ENCODE measurements around the gene ANKRD27.

DNA sequence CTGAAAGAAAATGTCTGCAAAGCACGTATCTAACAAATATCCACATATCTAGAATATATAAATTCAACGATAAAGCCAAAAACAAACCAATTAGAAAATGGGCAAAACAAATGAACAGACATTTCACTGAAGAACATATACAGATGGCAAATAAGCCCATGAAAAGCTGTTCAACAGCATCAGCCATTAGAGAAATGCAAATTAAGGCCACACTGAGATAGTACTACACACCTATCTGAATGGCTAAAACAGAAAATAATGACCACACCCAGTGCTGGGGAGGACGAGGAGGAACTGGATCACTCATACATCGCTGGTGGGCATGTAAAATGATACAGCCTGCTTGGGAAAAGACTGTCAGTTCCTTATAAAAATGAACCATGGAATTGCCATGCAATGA is 62.0 kb downstream of the ANKRD27 start:
- TF ChIP-seq ZFP3 (CRISPR knock-in tag; IDR thresholded peaks at IDR 0.05) (no peak), ARNTL (CRISPR knock-in tag; IDR thresholded peaks at IDR 0.05; ENCODE audit: borderline replicate concordance, low read depth) (no peak), TCF4 (CRISPR knock-in tag; IDR thresholded peaks at IDR 0.05; ENCODE audit: borderline replicate concordance) (no peak), BACH2 (CRISPR knock-in tag; IDR thresholded peaks at IDR 0.05; ENCODE audit: borderline replicate concordance) (no peak), ZNF70 (CRISPR knock-in tag; IDR thresholded peaks at IDR 0.05) (no peak)
- TF ChIP-seq, protein P1, sequence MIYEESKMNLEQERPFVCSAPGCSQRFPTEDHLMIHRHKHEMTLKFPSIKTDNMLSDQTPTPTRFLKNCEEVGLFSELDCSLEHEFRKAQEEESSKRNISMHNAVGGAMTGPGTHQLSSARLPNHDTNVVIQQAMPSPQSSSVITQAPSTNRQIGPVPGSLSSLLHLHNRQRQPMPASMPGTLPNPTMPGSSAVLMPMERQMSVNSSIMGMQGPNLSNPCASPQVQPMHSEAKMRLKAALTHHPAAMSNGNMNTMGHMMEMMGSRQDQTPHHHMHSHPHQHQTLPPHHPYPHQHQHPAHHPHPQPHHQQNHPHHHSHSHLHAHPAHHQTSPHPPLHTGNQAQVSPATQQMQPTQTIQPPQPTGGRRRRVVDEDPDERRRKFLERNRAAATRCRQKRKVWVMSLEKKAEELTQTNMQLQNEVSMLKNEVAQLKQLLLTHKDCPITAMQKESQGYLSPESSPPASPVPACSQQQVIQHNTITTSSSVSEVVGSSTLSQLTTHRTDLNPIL (CRISPR knock-in tag; IDR thresholded peaks at IDR 0.05; ENCODE audit: low read depth), result no peak
- TF ChIP-seq, protein P2, sequence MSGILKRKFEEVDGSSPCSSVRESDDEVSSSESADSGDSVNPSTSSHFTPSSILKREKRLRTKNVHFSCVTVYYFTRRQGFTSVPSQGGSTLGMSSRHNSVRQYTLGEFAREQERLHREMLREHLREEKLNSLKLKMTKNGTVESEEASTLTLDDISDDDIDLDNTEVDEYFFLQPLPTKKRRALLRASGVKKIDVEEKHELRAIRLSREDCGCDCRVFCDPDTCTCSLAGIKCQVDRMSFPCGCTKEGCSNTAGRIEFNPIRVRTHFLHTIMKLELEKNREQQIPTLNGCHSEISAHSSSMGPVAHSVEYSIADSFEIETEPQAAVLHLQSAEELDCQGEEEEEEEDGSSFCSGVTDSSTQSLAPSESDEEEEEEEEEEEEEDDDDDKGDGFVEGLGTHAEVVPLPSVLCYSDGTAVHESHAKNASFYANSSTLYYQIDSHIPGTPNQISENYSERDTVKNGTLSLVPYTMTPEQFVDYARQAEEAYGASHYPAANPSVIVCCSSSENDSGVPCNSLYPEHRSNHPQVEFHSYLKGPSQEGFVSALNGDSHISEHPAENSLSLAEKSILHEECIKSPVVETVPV (CRISPR knock-in tag; IDR thresholded peaks at IDR 0.05), result no peak
